Stimulated activated naive CD4-positive, alpha-beta T cell (primary cell): ENCODE results near the gene TJP1.
"Not testable (repeated sequence)": the region's sequence is repeated elsewhere in the genome, so short reads cannot be mapped to it uniquely, and the experiment has no call there.

Source experiments
- DNase-seq, 6 experiments: peaks; one replicate each; lab custom pipeline; 2025; lab: John Stamatoyannopoulos, UW

The TJP1 gene

DNA sequence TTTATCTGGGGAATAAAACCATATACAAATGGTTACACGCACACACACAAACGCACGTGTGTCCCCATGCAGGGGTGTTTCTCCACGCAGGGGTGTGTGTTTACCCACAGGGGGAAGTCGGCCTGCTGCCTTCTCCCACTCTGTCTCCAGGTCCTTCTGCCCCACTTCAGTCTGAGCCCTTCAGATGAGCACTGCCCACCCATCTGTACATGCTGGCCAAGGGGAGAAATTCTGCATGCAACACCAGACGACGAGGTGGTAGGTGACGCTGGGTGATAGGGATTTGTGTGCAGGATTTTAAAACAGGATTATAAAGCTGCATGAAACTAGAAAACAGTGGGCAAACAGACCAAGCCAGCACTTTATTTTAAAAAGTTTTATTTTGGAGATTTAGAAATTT lies 122.5 kb downstream of the TJP1 start:
- DNase-seq: no peak

DNA sequence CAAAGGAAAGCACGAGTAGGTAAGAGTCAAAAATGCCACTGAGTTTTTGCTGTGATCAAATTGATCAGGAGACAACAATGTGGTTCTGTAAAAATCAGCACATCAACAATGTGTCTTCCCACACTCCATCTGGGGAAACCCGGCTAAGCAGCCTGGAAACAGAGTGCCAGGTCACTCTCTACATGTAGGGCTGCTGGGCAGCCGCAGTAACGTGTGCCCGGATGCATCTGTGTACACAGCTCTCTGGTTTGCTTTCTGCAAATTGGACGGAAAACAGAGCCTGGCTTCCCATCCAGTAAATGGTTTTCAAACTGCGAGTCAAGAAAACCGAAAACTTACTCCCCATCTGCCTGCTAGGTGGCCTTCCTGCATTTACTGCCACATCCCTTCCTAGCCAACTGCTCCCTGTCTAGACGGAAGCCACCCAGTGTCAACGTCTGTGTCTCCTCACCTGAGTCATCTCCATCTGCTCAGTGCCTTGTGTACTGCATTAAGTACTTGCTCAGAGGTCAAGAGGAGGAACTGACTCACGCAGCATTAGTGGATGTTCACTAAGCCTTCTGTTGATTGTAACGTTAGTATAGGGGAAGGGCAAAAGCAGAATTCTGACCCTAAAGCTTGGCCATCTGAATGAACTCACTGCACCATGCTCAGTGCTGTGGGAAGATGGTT lies 124.1 kb downstream of the TJP1 start:
- no peak for DNase-seq

- no peak for DNase-seq
Measured at GRCh38 chr15:29696950-29697738, 125.1 kb downstream of the TJP1 start.

DNA sequence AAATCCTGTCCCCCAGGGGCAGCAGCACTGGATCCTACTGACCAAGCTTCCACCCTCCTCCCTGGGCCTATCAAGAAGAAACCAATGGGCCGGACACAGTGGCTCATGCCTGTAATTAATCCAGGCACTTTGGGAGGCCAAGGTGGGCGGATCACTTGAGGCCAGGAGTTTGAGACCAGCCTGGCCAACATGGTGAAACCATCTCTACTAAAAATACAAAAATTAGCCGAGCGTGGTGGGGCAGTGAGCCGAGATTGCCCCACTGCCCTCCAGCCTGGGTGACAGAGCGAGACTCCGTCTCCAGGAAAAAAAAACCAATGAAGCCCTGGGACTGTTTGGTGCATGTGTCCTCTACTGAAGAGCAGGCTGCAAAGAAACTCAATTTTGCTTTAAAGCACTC lies 125.8 kb downstream of the TJP1 start:
- DNase-seq: not testable (repeated sequence)

DNA sequence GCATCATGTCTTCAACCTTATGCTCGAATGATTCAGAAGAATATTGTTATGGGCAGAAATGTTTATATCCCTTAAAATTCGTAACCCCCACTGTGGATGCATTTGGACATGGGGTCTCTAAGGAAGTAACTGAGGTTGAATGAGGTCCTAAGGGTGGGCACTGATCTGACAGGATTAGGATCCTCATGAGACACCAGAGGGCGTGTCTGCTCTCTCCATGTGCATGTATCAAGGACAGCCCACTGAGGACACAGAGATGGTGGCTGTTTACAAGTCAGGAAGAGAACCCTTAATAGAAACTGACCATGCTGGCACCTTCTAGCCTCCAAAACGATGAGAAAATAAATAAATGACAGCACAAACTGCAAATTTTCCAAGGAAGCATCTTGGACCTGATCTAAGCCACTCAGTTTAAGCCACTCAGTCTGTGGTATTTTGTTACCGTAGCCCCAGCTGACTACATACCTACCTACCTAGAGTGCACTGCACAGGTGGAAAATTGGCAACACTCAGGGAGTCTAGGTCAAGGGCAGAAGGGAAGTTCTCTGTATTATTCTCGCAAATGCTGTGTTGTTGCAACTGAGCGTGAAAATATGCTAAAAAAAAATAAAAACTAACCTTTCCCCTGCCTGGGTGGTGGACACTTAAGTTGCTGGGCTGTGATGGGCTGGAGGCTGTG lies 126.6 kb downstream of the TJP1 start:
- no peak for DNase-seq

DNA sequence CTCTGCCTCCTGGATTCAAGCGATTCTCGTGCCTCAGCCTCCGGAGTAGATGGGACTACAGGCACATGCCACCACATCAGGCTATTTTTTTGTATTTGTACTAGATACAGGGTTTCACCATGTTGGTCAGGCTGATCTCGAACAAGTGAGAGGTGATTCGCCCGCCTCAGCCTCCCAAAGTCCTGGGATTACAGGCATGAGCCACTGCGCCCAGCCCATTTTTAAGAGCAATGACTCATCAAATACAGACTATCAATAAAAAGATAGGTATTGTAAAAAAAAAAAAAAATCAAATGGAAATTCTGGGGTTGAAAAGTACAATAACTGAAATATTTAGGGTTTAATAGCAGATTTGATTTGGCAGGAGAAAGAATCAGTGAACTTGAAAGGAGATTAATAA lies 129.0 kb downstream of the TJP1 start:
- no peak for DNase-seq

- DNase-seq: no peak
Measured at GRCh38 chr15:29692527-29692926, 129.7 kb downstream of the TJP1 start.

GRCh38 chr15:29690765-29691475 lies 131.3 kb downstream of the TJP1 start:
- no peak for DNase-seq

DNA sequence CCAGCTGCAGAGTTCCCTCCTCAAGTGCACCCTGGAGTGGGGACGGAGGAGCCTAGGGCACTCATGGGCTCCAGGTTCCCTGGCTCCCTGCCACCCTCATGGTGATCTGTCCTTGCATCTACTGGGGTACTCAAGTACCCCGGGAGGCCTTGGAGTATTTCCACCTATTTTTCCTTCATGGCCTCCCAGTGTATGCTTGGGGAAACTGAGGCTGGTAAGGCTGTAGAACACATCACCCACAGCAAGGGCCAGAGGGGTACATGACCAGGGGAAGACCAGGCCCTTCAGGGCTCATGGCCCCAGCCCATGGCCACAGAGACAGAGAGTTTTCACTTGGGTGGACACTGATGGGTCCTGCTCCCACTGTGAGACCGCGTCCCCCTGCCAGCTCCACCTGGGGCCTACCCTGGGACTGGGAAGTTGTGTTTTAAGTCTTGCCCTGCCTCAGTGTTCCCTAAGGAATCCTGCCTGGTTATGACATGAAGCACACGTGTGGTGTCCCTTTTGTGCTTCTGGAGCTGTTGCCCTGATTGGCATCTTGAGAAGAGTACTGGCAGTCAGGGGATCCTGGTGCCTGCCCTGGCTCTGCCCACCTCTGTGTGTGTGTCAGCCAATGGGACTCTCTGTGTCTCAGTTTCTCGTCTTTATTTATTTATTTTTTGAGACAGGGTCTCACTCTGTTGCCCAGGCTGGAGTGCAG lies 132.8 kb downstream of the TJP1 start:
- DNase-seq: no peak

DNA sequence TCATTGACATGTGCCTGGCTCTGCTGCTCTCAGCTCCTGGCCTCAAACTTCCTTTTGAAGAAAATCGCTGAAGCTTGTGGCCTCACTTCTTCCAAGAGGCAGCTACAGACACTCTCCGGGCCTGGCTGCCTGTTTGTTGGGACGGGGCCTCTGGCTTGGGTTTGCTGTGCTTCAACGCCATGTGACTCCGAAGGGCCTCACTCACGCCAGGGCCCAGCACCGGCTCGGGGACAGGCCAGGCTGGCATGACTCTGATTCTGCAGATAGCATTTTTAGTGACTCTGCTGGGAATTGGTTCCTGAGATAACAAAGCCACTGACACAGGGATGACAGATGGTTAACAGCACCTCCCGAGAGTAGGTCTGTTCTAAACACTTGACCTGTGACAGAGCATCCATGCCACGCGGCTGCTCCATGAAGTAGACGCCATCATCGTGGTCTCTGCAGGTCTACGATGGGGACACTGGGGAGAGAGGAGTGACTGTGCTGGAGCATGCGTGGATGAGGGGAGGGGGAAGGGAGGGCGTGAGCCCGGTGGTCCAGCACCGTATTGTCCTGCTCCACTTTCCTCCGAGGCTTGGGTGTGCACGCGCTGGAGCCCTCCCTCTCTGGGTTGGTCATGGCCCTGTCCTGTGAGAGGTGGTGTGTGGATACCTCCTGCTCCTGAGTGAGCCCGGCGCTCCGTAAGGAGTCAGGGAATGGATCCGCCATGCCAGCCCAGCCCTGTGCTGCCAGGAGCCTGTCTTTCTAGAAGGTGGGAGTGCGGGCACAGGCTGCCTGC lies 133.6 kb downstream of the TJP1 start:
- no peak for DNase-seq

DNA sequence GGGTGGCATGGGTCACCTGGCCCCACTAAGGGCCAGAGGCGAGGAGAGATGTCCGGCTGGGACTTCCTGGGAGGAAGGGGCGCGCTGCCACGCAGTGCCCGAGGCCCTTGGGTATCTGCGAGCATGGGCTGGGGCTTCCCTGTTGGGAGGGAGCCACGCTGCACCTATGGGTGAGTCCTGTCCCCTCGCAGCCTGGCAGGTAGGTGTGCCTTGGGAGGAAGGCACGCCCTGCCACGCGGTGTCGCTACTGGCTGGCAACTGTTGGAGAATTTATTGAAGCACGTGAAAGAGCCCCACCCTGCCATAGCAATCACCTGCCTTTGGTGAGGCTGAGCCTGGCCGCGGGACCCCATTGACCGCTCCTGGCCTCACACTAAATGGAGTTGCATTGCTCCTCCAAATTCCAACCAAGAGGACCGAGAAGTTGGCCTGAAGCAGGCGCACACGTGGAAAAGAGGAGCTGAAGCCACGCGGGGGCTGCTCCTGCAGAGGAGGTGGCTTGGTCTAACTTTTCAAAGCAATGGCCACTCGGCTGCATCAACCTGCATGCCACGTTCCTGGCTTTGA lies 134.2 kb downstream of the TJP1 start:
- DNase-seq: no peak

DNA sequence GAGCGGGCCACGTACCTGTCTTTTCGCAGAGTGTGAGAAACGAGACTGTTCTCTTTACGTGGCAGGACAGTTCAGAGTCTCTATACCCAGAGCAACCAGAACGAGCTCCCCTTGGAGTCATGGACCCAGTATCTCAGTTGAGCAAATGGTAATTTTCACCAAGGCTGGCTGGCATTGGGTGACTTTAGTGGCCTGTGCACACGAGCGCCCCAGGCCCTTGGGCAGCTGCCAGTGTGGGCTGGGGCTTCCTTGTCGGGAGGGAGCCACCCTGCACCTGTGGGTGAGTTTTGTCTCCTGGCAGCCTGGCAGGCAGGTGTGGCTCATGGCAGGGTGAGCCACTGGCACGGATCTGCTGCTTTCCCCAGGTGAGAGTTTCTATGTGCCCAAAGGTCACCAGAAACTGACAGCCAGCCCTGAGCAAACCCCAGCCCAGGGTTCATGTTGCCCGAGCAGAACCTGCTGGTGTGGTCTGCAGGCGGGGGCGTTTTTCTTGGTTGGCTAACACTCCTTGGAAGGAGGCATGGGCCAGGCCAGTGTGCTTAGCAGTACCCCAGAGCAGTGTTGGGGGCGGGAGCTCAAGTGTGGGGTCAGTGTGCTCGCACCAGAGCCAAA lies 135.0 kb downstream of the TJP1 start:
- DNase-seq: no peak

DNA sequence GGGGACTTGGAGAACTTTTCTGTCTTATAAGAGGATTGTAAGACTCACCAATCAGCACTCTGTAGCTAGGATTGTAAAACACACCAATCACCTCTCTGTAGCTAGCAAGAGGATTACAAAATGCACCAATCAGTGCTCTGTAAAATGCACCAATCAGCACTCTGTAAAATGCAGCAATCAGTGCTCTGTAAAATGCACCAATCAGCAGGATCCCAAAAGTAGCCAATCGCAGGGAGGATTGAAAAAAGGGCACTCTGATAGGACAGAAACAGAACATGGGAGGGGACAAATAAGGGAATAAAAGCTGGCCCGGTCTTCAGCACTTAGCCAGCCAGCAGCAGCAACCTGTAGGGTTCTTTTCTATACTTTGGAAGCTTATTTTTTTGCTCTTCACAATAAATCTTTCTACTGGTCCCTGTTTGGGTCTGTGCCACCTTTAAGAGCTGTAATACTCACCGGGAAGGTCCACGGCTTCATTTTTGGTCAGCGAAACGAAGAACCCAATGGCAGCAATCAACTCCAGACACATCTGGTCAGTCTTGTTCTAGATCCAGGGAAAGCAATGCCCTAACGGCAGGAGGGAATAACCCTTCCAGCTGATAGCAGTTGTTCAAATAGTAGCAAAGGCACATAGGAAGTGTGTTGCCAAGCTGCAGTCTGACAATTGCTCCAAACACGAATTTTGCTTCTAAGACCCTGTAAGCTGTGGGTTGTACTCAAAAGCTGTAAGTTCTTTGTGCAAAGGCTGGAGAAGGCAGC lies 135.6 kb downstream of the TJP1 start:
- no peak for DNase-seq

- no peak for DNase-seq
Measured at GRCh38 chr15:29686079-29686425, 136.2 kb downstream of the TJP1 start.

GRCh38 chr15:29685156-29686078 lies 136.9 kb downstream of the TJP1 start:
- no peak for DNase-seq

DNA sequence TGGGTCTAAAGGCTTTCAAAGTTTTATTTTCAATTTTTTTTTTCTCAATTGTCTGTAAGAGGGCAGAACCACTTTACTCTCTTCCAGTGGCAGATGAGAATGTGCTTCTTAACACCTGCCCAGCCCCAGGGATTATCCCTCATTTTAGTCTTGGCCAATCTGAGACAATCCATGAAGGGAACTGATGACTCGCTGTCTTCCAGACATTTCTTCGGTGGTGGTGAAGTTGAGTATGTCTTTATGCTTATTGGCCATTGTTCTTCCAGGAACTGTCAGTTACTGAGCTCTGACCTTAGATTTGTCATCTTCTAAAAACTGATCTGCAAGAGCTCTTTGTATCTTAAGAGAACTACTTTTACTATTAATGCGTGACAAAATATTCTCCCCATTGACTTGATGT lies 139.5 kb downstream of the TJP1 start:
- DNase-seq: no peak

GRCh38 chr15:29682361-29682760 lies 139.9 kb downstream of the TJP1 start:
- no peak for DNase-seq

- DNase-seq: no peak
Measured at GRCh38 chr15:29681946-29682345, 140.3 kb downstream of the TJP1 start.
